Epithelial cell of proximal tubule (primary cell): ENCODE data around the gene PRKAR2B. TPM values are rescaled to one million over a fixed set of nuclear protein-coding genes. Genes with fewer than 3 reads are reported as not detected.

Experiments
- DNase-seq: peaks from one replicate; pipeline ENCODE4 v3.0.0-alpha.2; 2011; ENCODE audit warnings: low read depth
- H3K4me3 ChIP-seq: 2 replicates; pipeline ENCODE4 v1.5.1; 2011; ENCODE audit warnings: low read depth, mild to moderate bottlenecking, low read length
- CTCF ChIP-seq: conservative IDR thresholded peaks from 2 replicates; pipeline ENCODE4 v1.5.1; 2012; ENCODE audit warnings: low read depth, mild to moderate bottlenecking, low read length
- total RNA-seq: library from RNA; depleted of rRNA; stranded (reverse); fragments of >200 nt; gene quantifications from 2 replicates; pipeline ENCODE4 v1.2.3, GENCODE V29; 2015

PRKAR2B gene
- total RNA-seq, 1 donor from 2014 or later, result 5.2 TPM

GRCh38 chr7:107069457-107069856, 25.0 kb downstream of the PRKAR2B start:
- no peak for DNase-seq
- no peak overlapping the region for H3K4me3 ChIP-seq
- TF ChIP-seq CTCF, result no peak

- DNase-seq, result no peak
- H3K4me3 ChIP-seq, result no peak overlapping the region
- no peak for TF ChIP-seq CTCF
Observed at GRCh38 chr7:107070710-107071109, 26.2 kb downstream of the PRKAR2B start.

- no peak for DNase-seq
- TF ChIP-seq CTCF, result no peak
- no peak overlapping the region for H3K4me3 ChIP-seq
Observed at GRCh38 chr7:107071129-107071528, 26.6 kb downstream of the PRKAR2B start.

DNA sequence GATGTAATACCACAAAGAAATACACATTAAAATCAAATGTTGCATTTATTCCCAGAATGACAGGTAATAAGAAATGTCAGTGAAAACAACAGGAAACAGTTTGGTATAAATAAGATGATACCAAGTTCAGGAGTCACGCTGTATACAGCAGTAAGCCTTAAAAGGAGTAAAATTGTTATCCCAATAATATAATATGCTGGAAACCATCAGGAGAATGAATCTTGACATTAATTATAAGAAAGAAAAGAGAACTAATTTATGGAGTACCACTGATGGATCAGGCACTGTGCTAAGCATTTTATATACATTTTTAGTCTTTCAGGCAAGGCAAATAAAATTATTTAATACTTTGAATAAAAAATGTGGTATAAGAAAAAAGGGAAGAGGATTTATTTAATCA, 27.6 kb downstream of the PRKAR2B start:
- no peak overlapping the region for H3K4me3 ChIP-seq
- no peak for TF ChIP-seq CTCF
- DNase-seq, result no peak

DNA sequence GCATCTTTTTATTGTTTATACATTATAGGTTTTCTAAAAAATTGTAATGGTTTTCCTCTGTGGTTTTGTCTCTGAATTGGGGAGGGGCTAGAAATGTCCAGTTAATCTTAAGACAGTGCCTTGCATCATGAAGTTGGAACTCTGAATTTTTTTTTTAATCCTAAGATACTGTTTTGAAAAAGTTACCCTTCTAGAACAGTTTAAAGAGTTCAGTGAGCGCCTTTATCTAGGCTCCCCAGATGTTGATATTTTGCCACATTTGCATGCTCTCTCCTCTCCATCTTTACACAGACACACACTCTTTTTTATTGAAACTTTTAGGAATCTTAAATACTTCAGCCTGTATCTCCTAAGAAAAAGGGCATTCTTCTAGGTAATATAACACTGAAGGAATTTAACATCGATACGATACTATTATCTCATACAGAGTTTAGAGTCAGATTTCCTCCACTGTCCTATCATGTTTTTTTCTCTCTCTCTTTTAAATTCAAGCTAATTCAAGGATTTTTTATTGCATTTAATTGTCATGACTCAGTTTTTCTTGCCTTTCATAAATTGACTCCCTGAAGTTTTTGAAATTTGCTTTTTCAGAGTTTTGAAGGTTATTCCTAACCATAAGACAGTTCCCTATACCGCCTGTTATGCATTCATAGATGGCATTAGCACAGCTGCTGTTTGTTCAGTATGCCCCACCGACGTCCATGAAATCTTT, 31.5 kb downstream of the PRKAR2B start:
- H3K4me3 ChIP-seq, result no peak overlapping the region
- no peak for DNase-seq
- TF ChIP-seq CTCF, result no peak

GRCh38 chr7:107076781-107077698, 32.5 kb downstream of the PRKAR2B start:
- H3K4me3 ChIP-seq, result no peak overlapping the region
- no peak for DNase-seq
- TF ChIP-seq CTCF, result no peak
